Measurements from ENCODE around the gene DLG1. TPM values are rescaled to one million over a fixed set of nuclear protein-coding genes. Genes with fewer than 3 reads are reported as not detected.

The DLG1 gene
- total and polyA plus RNA-seq, 7 donors = 16.1 to 57.6 (median 51.3) TPM

DNA sequence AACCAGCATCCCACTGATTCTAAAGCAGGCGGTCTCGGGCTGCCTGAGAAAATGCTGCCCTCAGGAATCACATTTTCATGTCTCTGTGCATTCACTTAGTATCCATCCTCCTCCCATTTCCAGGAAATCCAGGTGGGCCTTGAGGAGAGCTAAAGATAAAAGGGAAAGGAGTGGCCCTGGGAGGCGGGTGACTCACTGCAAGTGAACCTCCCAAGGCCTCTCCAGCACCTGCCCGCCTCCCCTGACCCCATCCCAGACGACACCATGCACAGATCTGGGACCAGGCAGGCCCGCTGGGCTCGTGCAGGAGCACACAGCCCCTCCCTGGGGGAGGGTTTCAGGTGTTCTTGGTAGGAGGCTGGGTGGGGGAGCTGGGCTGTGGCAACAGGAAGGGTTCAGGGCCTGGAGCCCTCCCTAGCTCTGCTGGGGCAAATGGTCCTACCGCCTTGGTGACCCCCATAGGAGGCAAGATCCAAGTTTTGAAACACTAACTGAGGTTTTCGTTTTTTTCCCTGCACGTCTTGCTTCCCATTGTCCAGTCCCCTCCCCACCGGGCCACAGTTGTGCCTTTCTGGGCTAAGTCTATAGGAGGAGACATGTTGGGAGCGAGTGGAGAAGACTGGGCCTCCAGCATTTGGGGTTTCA lies 291.0 kb downstream of the DLG1 start:
- no peak overlapping the region for H3K4me3 ChIP-seq
- no peak overlapping the region for H3K27ac ChIP-seq
- H3K9me3 ChIP-seq = no peaks in the 10 kb centered on the region
- H3K4me1 ChIP-seq = no peaks in the 10 kb centered on the region
- TF ChIP-seq, protein P1, sequence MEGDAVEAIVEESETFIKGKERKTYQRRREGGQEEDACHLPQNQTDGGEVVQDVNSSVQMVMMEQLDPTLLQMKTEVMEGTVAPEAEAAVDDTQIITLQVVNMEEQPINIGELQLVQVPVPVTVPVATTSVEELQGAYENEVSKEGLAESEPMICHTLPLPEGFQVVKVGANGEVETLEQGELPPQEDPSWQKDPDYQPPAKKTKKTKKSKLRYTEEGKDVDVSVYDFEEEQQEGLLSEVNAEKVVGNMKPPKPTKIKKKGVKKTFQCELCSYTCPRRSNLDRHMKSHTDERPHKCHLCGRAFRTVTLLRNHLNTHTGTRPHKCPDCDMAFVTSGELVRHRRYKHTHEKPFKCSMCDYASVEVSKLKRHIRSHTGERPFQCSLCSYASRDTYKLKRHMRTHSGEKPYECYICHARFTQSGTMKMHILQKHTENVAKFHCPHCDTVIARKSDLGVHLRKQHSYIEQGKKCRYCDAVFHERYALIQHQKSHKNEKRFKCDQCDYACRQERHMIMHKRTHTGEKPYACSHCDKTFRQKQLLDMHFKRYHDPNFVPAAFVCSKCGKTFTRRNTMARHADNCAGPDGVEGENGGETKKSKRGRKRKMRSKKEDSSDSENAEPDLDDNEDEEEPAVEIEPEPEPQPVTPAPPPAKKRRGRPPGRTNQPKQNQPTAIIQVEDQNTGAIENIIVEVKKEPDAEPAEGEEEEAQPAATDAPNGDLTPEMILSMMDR (IDR thresholded peaks at IDR 0.05) = no peak
- no peaks in the 10 kb centered on the region for H3K27me3 ChIP-seq (ENCODE audit: insufficient read depth in 3 of 3, low read length in 2 of 3)
- no peak for ATAC-seq
- intact Hi-C loops (cut with DNase I) = no loop called here
- H3K36me3 ChIP-seq (ENCODE audit: insufficient read depth in 1 of 2, low read depth in 1 of 2) = no peaks in the 10 kb centered on the region
- WGBS, 3 donors = 87 to 91% (median 89%) methylated on average over 12 of the region's 12 CpGs
- DNase-seq = peak in 1 of 2 donors; percentile 35

DNA sequence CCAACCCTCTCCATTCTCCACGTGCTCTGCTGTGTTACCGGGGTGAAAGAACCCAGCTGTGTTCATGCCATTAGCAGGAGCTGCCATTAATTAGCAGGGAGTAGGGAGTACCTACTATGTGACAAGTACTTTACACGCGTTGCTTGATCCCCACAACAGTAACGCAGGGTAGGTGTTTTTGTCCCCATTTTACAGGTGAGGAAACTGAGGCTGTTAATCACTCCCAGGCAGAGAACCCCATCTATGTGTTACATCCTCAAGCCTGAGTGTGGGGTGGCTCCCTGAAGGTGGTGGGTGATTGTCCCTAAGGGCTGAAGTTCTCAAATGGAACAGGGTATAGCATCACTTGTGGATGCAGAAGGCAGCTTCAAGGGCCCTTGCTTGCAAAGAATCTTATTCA lies 291.6 kb downstream of the DLG1 start:
- TF ChIP-seq, protein P1 (IDR thresholded peaks at IDR 0.05) = no peak
- Histone ChIP-seq H3K27ac (no peak overlapping the region), H3K27me3 (ENCODE audit: insufficient read depth in 3 of 3, low read length in 2 of 3) (no peaks in the 10 kb centered on the region), H3K4me3 (no peak overlapping the region), H3K9me3 (no peaks in the 10 kb centered on the region), H3K36me3 (ENCODE audit: insufficient read depth in 1 of 2, low read depth in 1 of 2) (no peaks in the 10 kb centered on the region), H3K4me1 (no peaks in the 10 kb centered on the region)
- 90 to 96% (median 94%) methylated on average over 5 of the region's 5 CpGs for WGBS, 3 donors
- no peak for DNase-seq
- ATAC-seq = no peak
- intact Hi-C loops (cut with DNase I) = no loop called here

GRCh38 chr3:197006446-197006845 lies 292.0 kb downstream of the DLG1 start:
- TF ChIP-seq, protein P1 (IDR thresholded peaks at IDR 0.05) = no peak
- no peak for ATAC-seq
- Histone ChIP-seq H3K27me3 (ENCODE audit: insufficient read depth in 3 of 3, low read length in 2 of 3) (no peaks in the 10 kb centered on the region), H3K4me1 (no peaks in the 10 kb centered on the region), H3K9me3 (no peaks in the 10 kb centered on the region), H3K27ac (no peak overlapping the region), H3K36me3 (ENCODE audit: insufficient read depth in 1 of 2, low read depth in 1 of 2) (no peaks in the 10 kb centered on the region), H3K4me3 (no peak overlapping the region)
- 87 to 95% (median 89%) methylated on average over 11 of the region's 11 CpGs for WGBS, 3 donors
- intact Hi-C loops (cut with DNase I) = no loop called here
- peak in 1 of 2 donors; percentile 48 for DNase-seq

GRCh38 chr3:197003461-197004385 lies 294.7 kb downstream of the DLG1 start:
- Histone ChIP-seq H3K4me3 (peak overlapping the region; percentile 75), H3K36me3 (ENCODE audit: insufficient read depth in 1 of 2, low read depth in 1 of 2) (no peaks in the 10 kb centered on the region), H3K9me3 (no peaks in the 10 kb centered on the region), H3K27ac (no peak overlapping the region), H3K4me1 (no peaks in the 10 kb centered on the region), H3K27me3 (ENCODE audit: insufficient read depth in 3 of 3, low read length in 2 of 3) (no peaks in the 10 kb centered on the region)
- 25 to 40% (median 40%) methylated on average over 43 to 61 of the region's 61 CpGs for WGBS, 3 donors
- TF ChIP-seq, protein P1 (IDR thresholded peaks at IDR 0.05) = no peak
- intact Hi-C loops (cut with DNase I) = loop anchor here in 1 of 2 donors (5.0 kb wide), 1 partner anchor 184 kb away; no protein-coding TSS in a partner anchor
- ATAC-seq (no peak), DNase-seq (peak; percentile 35 to 56)

Data from psoas muscle (tissue), 8 donors.